C4-2B (cell line): Measurements from ENCODE around the gene GCAT.

ENCODE experiments used
- CTCF ChIP-seq: fragments of 450-650 bp; conservative IDR thresholded peaks from 2 replicates; pipeline ENCODE4 v1.5.1; 2017; ENCODE audit warnings: mild to moderate bottlenecking
- ZFX ChIP-seq: fragments of 450-650 bp; IDR thresholded peaks from 2 replicates; pipeline ENCODE4 v1.6.1; 2017

- TF ChIP-seq CTCF: no peak
- no peak for TF ChIP-seq ZFX
Observed at GRCh38 chr22:37771081-37771480, 36.7 kb upstream of the GCAT start.
